Adipocyte (in vitro differentiated cells): ENCODE measurements around the gene CLGN.

ENCODE experiments used
- DNase-seq: peaks from one replicate; pipeline ENCODE4 v3.0.0-alpha.2; 2015; ENCODE audit warnings: low read depth
- H3K27me3 ChIP-seq: replicated peaks from 2 replicates; pipeline ENCODE4 v1.7.0; 2013; ENCODE audit warnings: mild to moderate bottlenecking, low read length, moderate library complexity; ENCODE audit not compliant: control insufficient read depth, insufficient read depth
- H3K36me3 ChIP-seq: 2 replicates; pipeline ENCODE4 v1.7.0; 2013; ENCODE audit warnings: low read length, mild to moderate bottlenecking, moderate library complexity; ENCODE audit not compliant: control insufficient read depth, insufficient read depth, severe bottlenecking
- H3K4me1 ChIP-seq: 2 replicates; pipeline ENCODE4 v1.7.0; 2013; ENCODE audit warnings: mild to moderate bottlenecking, low read length, moderate library complexity; ENCODE audit not compliant: control insufficient read depth, insufficient read depth
- H3K4me3 ChIP-seq: 2 replicates; pipeline ENCODE4 v1.7.0; 2013; ENCODE audit warnings: mild to moderate bottlenecking, low read length, moderate library complexity
- H3K9ac ChIP-seq: 2 replicates; pipeline ENCODE4 v1.7.0; 2013; ENCODE audit warnings: mild to moderate bottlenecking, low read length, moderate library complexity
- H3K9me3 ChIP-seq: 2 replicates; pipeline ENCODE4 v1.7.0; 2013; ENCODE audit warnings: mild to moderate bottlenecking, low read length, moderate library complexity; ENCODE audit not compliant: control insufficient read depth

Gene CLGN

DNA sequence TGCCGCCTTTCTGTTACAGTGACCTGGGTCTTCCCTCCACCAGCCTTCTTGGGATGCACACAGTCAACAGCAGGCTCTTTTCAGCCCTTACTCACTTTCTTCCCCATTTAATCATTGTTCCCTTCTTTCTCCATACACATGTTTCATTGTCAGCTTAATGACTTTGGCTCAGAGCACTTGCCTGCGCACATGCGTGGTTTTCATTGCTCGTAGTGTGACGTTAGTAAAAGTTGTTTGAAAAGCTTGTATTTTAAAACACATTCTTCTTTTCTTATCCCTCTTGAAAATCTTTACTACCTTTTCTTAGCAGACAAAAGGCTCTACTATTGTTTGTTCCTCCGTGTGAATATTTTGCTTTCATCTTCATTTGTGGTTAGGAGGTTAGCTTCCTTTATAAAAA is 73.7 kb downstream of the CLGN start:
- no peaks in the 10 kb centered on the region for H3K9me3 ChIP-seq
- peaks cover 6% of the 10 kb centered on the region for H3K27me3 ChIP-seq
- no peak for DNase-seq
- no peak overlapping the region for H3K4me3 ChIP-seq
- H3K36me3 ChIP-seq = no peaks in the 10 kb centered on the region
- no peaks in the 10 kb centered on the region for H3K4me1 ChIP-seq
- no peak overlapping the region for H3K9ac ChIP-seq

DNA sequence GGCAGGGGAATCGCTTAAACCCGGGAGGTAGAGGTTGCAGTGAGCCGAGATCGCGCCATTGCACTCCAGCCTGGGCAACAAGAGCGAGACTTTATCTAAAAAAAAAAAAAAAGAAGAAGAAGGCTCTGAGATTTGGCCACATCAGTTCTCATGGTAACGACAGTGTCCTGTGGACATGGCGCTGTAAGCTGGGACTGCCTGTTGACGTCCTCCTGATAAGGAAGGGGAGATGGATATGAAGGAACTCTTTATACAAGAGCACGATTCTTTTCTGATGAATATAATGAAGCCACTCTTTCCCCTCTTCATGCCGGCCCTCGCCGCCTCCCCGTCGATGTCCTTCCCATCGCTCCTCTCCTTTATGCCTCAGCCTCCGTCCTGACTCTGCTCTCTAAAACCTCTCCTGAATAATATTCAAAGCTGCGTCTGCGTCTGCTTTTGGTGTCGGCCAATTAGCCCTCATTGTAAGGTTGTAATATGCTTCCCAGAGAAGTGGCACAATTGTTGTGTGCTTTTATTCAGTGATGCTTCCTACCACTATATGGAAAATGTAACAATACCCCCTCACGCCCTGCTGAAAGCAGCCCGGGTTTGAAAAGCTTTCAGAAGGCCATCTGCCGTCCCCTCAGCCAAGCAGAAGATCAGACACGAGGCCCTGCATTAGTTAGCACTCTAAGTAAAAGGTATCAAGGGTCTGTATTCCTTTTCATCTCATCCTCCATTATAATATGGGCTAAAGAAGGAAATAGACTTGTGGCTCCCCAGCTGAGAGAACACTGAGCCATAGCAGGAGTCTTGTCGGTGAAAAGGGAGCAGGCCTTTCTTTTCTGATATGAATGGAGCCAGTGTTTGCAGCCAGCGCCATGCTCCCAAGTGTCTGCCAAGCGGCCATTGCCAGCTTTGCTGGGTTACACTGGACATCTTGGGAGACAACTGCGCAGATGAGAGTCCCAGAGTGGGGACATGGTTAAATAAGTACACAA is 76.1 kb downstream of the CLGN start:
- DNase-seq = no peak
- Histone ChIP-seq H3K27me3 (peaks cover 6% of the 10 kb centered on the region), H3K9me3 (no peaks in the 10 kb centered on the region), H3K36me3 (no peaks in the 10 kb centered on the region), H3K4me3 (no peak overlapping the region), H3K4me1 (no peaks in the 10 kb centered on the region), H3K9ac (no peak overlapping the region)

DNA sequence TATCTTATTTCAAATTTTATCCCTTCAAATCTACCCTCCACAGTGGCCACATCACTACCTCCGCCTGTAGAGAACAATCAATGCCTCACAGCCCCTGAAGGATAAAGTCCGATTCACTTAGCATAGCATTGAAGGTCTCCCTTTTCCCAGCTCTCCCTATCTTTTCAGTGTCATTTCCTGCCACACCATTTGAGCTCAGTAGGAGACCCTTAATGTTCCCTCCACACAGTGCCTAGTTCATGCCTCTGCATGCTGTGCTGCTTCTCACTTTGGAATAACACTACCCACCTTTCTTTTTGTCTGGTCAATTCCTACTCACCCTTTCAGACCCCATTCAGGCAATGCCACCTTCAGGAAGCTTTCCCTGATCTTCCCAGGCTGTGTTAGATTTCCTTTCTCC is 77.6 kb downstream of the CLGN start:
- Histone ChIP-seq H3K36me3 (no peaks in the 10 kb centered on the region), H3K4me1 (no peaks in the 10 kb centered on the region), H3K9me3 (no peaks in the 10 kb centered on the region), H3K4me3 (no peak overlapping the region), H3K27me3 (peaks cover 6% of the 10 kb centered on the region), H3K9ac (no peak overlapping the region)
- DNase-seq = no peak

DNA sequence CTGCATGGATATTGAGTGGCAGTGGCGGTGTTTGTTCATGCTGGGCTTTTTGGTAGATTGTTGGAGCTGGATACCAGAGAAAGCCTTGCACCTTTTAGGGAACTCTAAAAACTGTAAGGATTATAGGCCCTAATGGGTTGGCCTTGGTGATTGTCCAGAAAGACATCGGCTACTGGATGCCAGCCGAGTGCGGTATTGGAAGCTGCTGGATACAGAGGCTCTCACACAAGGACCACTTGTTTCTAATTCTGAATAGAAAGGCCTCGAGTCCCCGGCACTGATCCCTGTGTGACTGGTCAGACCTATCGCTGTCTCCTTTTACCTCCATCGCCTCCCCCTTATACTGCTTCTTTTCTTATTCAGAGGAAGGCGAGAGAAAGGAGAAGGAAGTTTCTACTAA is 81.3 kb downstream of the CLGN start:
- peaks cover 6% of the 10 kb centered on the region for H3K27me3 ChIP-seq
- H3K9me3 ChIP-seq = no peaks in the 10 kb centered on the region
- H3K4me1 ChIP-seq = peaks cover 6% of the 10 kb centered on the region
- no peaks in the 10 kb centered on the region for H3K36me3 ChIP-seq
- no peak overlapping the region for H3K9ac ChIP-seq
- H3K4me3 ChIP-seq = no peak overlapping the region
- DNase-seq = no peak

DNA sequence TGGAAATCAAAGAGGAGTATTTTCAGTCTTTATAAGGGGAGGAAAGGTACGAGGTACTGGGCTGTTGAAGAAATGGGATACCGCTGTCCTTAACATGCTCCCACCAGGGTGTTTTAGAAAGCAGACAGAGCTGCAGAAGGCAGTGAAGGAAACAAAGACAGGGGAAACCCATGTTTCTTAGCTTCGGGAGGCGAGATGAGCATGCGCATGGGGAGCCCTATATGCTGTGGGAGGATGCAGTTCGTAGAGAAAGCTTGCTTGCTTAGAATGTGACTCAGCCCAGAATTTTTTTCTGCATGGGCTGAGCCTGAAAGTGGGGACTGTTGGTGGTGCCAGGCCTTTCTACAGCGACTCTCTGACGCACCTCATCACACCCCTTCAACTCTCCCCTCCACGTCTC is 82.8 kb downstream of the CLGN start:
- Histone ChIP-seq H3K36me3 (no peaks in the 10 kb centered on the region), H3K9ac (no peak overlapping the region), H3K4me3 (no peak overlapping the region), H3K27me3 (peaks cover under 1% of the 10 kb centered on the region), H3K9me3 (no peaks in the 10 kb centered on the region), H3K4me1 (peaks cover 6% of the 10 kb centered on the region)
- DNase-seq = no peak

DNA sequence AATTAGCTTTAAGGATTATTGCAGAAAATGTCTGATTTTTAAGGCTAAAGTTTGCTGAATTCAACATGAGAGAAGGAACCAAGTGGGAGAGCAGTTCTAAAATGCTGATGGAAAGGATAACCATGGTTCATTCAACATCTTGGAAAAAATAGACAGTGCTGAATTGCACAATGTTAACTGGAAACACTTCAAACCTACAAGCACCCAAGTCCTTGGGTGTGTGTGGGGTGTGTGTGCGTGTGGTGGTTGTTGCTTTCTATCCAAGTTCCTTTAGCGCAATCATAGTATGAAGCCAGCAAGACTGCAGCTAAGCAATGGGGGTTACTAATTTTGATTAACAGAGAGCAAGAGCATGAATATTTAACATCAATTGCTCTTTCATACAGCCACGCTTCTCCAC is 83.3 kb downstream of the CLGN start:
- no peak overlapping the region for H3K9ac ChIP-seq
- DNase-seq = peak; percentile 22
- H3K9me3 ChIP-seq = no peaks in the 10 kb centered on the region
- no peaks in the 10 kb centered on the region for H3K27me3 ChIP-seq
- H3K4me3 ChIP-seq = no peak overlapping the region
- H3K4me1 ChIP-seq = peaks cover 6% of the 10 kb centered on the region
- H3K36me3 ChIP-seq = no peaks in the 10 kb centered on the region

DNA sequence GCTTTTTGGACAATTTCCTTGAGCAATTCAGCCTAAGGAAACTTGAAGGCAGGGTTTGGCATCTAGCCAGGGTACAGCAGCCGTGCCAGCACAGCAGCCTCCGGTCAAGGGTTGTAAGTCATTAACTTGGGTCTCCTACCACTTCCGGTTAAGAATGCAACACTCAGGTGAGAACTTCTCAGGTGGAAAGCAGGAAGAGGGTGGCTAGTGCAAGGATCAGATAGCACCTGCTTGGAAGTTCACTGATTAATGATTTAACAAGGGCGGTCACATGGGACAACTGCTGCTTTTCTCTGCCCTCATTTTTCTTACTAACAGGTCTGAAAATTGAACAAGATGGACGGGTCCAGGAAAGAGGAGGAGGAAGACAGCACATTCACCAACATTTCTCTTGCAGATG is 84.1 kb downstream of the CLGN start:
- H3K27me3 ChIP-seq = no peaks in the 10 kb centered on the region
- DNase-seq = no peak
- peaks cover 6% of the 10 kb centered on the region for H3K4me1 ChIP-seq
- no peaks in the 10 kb centered on the region for H3K9me3 ChIP-seq
- no peak overlapping the region for H3K4me3 ChIP-seq
- H3K9ac ChIP-seq = no peak overlapping the region
- no peaks in the 10 kb centered on the region for H3K36me3 ChIP-seq

DNA sequence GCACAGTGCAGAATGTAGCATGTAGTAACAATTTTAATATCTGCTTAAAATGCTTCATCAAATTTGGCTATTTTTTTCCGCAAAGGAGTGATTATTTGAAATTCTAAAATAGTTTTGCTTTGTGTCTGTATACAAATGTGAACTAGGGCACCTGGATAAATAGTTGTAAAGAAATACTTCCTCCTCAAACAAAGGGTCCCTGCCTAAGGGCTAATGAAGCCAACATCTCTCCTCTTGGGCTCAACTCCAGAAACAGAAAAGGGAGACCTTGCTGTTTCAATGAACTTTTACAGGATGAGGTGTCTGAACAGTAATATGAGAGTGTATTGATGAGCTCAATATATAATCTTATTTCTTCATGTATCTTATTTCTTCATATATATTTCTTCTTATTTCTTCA is 84.8 kb downstream of the CLGN start:
- no peaks in the 10 kb centered on the region for H3K36me3 ChIP-seq
- no peaks in the 10 kb centered on the region for H3K9me3 ChIP-seq
- H3K27me3 ChIP-seq = no peaks in the 10 kb centered on the region
- peaks cover 6% of the 10 kb centered on the region for H3K4me1 ChIP-seq
- no peak for DNase-seq
- no peak overlapping the region for H3K4me3 ChIP-seq
- H3K9ac ChIP-seq = no peak overlapping the region
